ENCODE measurements around the gene CHP1. TPM values are rescaled to one million over a fixed set of nuclear protein-coding genes. Genes with fewer than 3 reads are reported as not detected.

Gene CHP1
- total RNA-seq = 124 TPM
- long read RNA-seq, transcript CHP1-201 (7 exons, 3,329 nt) = major isoform, 63 of 76 reads
- long read RNA-seq, partial matches to known transcripts = 5 of 76 reads
- long read RNA-seq, other reads (novel, unspliced or antisense) = 8 of 76 reads

GRCh38 chr15:41230650-41231421 lies at the start of gene CHP1, which contains the start of gene EXD1:
Gene CHP1, plus strand, starts transcription at chr15:41231268. Its CDS starts 115 bp downstream, at chr15:41231383.
Gene EXD1, minus strand, starts transcription at chr15:41230757. Its CDS starts 4,182 bp downstream, at chr15:41226575.
- intact Hi-C loops (cut with micrococcal nuclease) = no loop called here
- TF ChIP-seq CTCF (IDR thresholded peaks at IDR 0.05; ENCODE audit: borderline replicate concordance) = peak; percentile 98
- DNase-seq = peak; percentile 99
- no peaks in the 10 kb centered on the region for H3K9me3 ChIP-seq (replicated peaks)
- no peaks in the 10 kb centered on the region for H3K36me3 ChIP-seq
- no peaks in the 10 kb centered on the region for H3K27me3 ChIP-seq (ENCODE audit: low read depth)
- peak within 1 kb of the TSS; percentile 79 for H3K4me3 ChIP-seq
- peaks cover 41% of the 10 kb centered on the region for H3K4me1 ChIP-seq
- H3K27ac ChIP-seq (replicated peaks) = peak within 1 kb of the TSS; percentile 91

GRCh38 chr15:41182266-41182665 lies 48.8 kb upstream of the CHP1 start:
- TF ChIP-seq CTCF (IDR thresholded peaks at IDR 0.05; ENCODE audit: borderline replicate concordance) = no peak
- Histone ChIP-seq H3K27me3 (ENCODE audit: low read depth) (no peaks in the 10 kb centered on the region), H3K4me3 (no peak overlapping the region), H3K27ac (replicated peaks) (no peak overlapping the region), H3K9me3 (replicated peaks) (no peaks in the 10 kb centered on the region), H3K4me1 (no peaks in the 10 kb centered on the region), H3K36me3 (no peaks in the 10 kb centered on the region)
- intact Hi-C loops (cut with micrococcal nuclease) = no loop called here
- DNase-seq = no peak

- Histone ChIP-seq H3K4me3 (no peak overlapping the region), H3K9me3 (replicated peaks) (no peaks in the 10 kb centered on the region), H3K27me3 (ENCODE audit: low read depth) (no peaks in the 10 kb centered on the region), H3K36me3 (no peaks in the 10 kb centered on the region), H3K4me1 (no peaks in the 10 kb centered on the region), H3K27ac (replicated peaks) (no peak overlapping the region)
- intact Hi-C loops (cut with micrococcal nuclease) = no loop called here
- no peak for DNase-seq
- no peak for TF ChIP-seq CTCF (IDR thresholded peaks at IDR 0.05; ENCODE audit: borderline replicate concordance)
These were observed 47.5 kb upstream of the CHP1 start for GRCh38 chr15:41183581-41183980.

GRCh38 chr15:41194444-41194843 lies 36.6 kb upstream of the CHP1 start:
- peaks cover 15% of the 10 kb centered on the region for H3K27me3 ChIP-seq (ENCODE audit: low read depth)
- no peak overlapping the region for H3K4me3 ChIP-seq
- H3K36me3 ChIP-seq = no peaks in the 10 kb centered on the region
- no peak overlapping the region for H3K27ac ChIP-seq (replicated peaks)
- no peak for DNase-seq
- peaks cover 6% of the 10 kb centered on the region for H3K9me3 ChIP-seq (replicated peaks)
- intact Hi-C loops (cut with micrococcal nuclease) = no loop called here
- H3K4me1 ChIP-seq = no peaks in the 10 kb centered on the region
- no peak for TF ChIP-seq CTCF (IDR thresholded peaks at IDR 0.05; ENCODE audit: borderline replicate concordance)

GRCh38 chr15:41199470-41199869 lies 31.6 kb upstream of the CHP1 start:
- Histone ChIP-seq H3K36me3 (no peaks in the 10 kb centered on the region), H3K27me3 (ENCODE audit: low read depth) (peaks cover 6% of the 10 kb centered on the region), H3K27ac (replicated peaks) (no peak overlapping the region), H3K9me3 (replicated peaks) (peaks cover 2% of the 10 kb centered on the region), H3K4me3 (no peak overlapping the region), H3K4me1 (no peaks in the 10 kb centered on the region)
- no peak for TF ChIP-seq CTCF (IDR thresholded peaks at IDR 0.05; ENCODE audit: borderline replicate concordance)
- intact Hi-C loops (cut with micrococcal nuclease) = no loop called here
- DNase-seq = no peak
